Upper lobe of right lung (tissue), 1 donor: ENCODE results near the gene ANTXR2. TPM values are rescaled to one million over a fixed set of nuclear protein-coding genes. Genes with fewer than 3 reads are reported as not detected.
"Not testable (repeated sequence)": the region's sequence is repeated elsewhere in the genome, so short reads cannot be mapped to it uniquely, and the experiment has no call there.

Source experiments
- ATAC-seq: fragments of 200-7000 bp; cut with Tn5 transposase; one replicate; pipeline ENCODE4 v1.9.1; 2020; ENCODE audit warnings: mild to moderate bottlenecking, moderate library complexity
- DNase-seq: peaks from one replicate; pipeline ENCODE4 v3.0.0-alpha.2; 2020
- H3K27ac ChIP-seq: fragments of 200-600 bp; one replicate; pipeline ENCODE4 v1.8.0; 2022
- H3K27me3 ChIP-seq: fragments of 200-600 bp; one replicate; pipeline ENCODE4 v1.8.0; 2022; ENCODE audit warnings: mild to moderate bottlenecking
- H3K36me3 ChIP-seq: fragments of 200-600 bp; one replicate; pipeline ENCODE4 v1.8.0; 2022
- H3K4me1 ChIP-seq: fragments of 200-600 bp; one replicate; pipeline ENCODE4 v1.8.0; 2022
- H3K4me3 ChIP-seq: fragments of 200-600 bp; one replicate; pipeline ENCODE4 v1.8.0; 2022; ENCODE audit warnings: mild to moderate bottlenecking
- H3K9me3 ChIP-seq: fragments of 200-600 bp; one replicate; pipeline ENCODE4 v1.8.0; 2022
- intact Hi-C: fragments of 100-400 bp; cut with DNase I; formaldehyde crosslinking; loops from one replicate; pipeline ENCODE4 v1.11.0; 2022
- total RNA-seq: library from RNA; stranded (reverse); fragmentation: NEBNext Ultra II Directional; extraction: Animal tissue kit (Norgen Biotek cat#: 25700); gene quantifications from one replicate; pipeline ENCODE4 v1.2.1, GENCODE V29; 2021
- TF ChIP-seq, protein P1 (sequence below): fragments of 200-600 bp; IDR thresholded peaks from one replicate; pipeline ENCODE4 v1.8.0; 2022; ENCODE audit warnings: antibody characterized with exemption
- donor health status: DM: no; HTN: yes; CAD: no; lungs with severe emphysema.

ANTXR2 gene
- total RNA-seq, 1 donor from 2014 or later = 67.4 TPM

DNA sequence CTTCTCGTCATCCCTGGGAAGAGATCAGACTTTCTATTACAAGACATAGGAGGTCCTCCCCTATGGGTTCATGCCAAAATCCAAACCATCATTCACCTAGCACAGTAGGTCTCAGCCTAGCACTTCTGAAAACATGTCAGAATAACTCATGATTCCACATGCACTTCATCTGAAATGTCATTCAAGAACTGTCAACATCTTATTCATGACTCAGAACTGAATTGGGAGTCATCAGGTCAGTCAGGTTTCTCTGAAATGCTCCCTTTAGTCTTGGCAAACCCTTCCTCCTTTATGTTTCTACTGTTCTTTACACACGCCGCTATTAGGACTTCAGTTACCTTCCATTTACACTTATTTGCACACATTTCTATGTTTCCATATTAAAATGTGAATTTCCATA lies 67.2 kb downstream of the ANTXR2 start:
- Histone ChIP-seq H3K27me3 (no peaks in the 10 kb centered on the region), H3K36me3 (no peaks in the 10 kb centered on the region), H3K4me3 (no peak overlapping the region), H3K9me3 (peaks cover 6% of the 10 kb centered on the region), H3K4me1 (peaks cover 13% of the 10 kb centered on the region), H3K27ac (no peak overlapping the region)
- TF ChIP-seq, protein P1, sequence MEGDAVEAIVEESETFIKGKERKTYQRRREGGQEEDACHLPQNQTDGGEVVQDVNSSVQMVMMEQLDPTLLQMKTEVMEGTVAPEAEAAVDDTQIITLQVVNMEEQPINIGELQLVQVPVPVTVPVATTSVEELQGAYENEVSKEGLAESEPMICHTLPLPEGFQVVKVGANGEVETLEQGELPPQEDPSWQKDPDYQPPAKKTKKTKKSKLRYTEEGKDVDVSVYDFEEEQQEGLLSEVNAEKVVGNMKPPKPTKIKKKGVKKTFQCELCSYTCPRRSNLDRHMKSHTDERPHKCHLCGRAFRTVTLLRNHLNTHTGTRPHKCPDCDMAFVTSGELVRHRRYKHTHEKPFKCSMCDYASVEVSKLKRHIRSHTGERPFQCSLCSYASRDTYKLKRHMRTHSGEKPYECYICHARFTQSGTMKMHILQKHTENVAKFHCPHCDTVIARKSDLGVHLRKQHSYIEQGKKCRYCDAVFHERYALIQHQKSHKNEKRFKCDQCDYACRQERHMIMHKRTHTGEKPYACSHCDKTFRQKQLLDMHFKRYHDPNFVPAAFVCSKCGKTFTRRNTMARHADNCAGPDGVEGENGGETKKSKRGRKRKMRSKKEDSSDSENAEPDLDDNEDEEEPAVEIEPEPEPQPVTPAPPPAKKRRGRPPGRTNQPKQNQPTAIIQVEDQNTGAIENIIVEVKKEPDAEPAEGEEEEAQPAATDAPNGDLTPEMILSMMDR = no peak
- no peak for DNase-seq
- intact Hi-C loops = no loop called here
- no peak for ATAC-seq

DNA sequence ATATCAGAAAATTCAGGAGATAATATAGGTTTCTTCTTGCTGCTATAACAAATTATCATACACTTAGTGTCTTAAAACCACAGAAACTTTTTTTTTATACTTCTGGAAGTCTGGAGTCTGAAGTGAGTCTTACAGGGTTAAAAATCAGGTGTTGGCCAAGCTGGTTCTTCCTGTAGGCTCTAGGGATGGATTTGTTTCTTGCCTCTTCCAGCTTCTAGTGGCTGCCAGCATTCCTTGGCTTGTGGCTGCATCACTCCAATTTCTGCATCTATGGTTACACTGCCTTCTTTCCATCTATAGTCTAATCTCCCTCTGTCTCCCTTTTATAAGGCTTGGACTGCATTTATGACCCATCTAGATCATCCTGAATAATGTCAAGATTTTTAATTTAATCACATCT lies 68.7 kb downstream of the ANTXR2 start:
- Histone ChIP-seq H3K9me3 (peaks cover 6% of the 10 kb centered on the region), H3K27me3 (no peaks in the 10 kb centered on the region), H3K4me1 (peaks cover 13% of the 10 kb centered on the region), H3K4me3 (no peak overlapping the region), H3K36me3 (no peaks in the 10 kb centered on the region), H3K27ac (no peak overlapping the region)
- DNase-seq (no peak), ATAC-seq (no peak)
- intact Hi-C loops = no loop called here
- TF ChIP-seq, protein P1 = no peak

DNA sequence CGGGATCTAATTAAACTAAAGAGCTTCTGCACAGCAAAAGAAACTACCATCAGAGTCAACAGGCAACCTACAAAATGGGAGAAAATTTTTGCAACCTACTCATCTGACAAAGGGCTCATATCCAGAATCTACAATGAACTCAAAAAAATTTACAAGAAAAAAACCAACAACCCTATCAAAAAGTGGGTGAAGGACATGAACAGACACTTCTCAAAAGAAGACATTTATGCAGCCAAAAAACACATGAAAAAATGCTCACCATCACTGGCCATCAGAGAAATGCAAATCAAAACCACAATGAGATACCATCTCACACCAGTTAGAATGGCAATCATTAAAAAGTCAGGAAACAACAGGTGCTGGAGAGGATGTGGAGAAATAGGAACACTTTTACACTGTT lies 70.5 kb downstream of the ANTXR2 start:
- not testable (repeated sequence) for H3K27me3 ChIP-seq

DNA sequence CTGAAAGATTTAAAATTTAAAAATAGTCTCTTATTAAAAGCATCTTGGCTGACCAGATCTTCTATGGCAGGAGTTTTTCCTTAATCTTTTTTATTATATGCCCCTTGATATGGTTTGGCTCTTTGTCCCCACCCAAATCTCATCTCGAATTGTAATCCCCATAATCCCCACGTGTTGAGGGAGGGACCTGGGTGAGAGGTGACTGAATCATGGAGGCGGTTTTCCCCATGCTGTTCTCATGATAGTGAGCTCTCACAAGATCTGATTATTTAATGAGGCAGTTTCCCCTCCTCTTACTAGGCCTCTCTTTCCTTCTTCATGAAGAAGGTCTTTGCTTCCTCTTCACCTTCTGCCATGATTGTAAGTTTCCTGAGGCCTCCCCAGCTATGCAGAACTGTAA lies 74.0 kb downstream of the ANTXR2 start:
- intact Hi-C loops, H3K4me1 ChIP-seq, ATAC-seq: not testable (repeated sequence)

More for the DNA sequence above, 70.5 kb downstream of the ANTXR2 start:
- H3K4me1 ChIP-seq = peaks cover 13% of the 10 kb centered on the region
- DNase-seq, intact Hi-C loops, ATAC-seq, H3K36me3 ChIP-seq, H3K27ac ChIP-seq, H3K4me3 ChIP-seq, H3K9me3 ChIP-seq: not testable (repeated sequence)

DNA sequence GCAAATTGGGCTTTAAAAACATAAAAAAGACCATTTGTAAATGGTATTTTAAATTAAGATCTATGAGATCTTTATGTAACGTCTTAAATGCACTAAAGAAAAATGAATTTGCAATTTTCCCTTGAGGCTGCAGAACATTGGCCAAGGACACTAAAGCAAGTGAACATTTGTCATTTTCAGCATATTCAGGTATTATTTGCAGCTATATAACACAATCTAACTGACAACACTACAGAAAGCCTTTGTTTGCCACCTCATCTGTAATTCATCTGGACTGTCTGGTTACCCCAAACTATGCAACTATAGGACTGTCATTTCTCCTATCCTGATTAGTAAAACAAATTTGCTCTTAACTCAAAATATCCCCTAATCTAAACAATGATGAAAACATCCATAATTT lies 74.8 kb downstream of the ANTXR2 start:
- Histone ChIP-seq H3K4me1 (no peaks in the 10 kb centered on the region), H3K36me3 (no peaks in the 10 kb centered on the region), H3K27me3 (no peaks in the 10 kb centered on the region), H3K4me3 (no peak overlapping the region), H3K9me3 (no peaks in the 10 kb centered on the region), H3K27ac (no peak overlapping the region)
- TF ChIP-seq, protein P1 = no peak
- intact Hi-C loops = no loop called here
- no peak for DNase-seq
- ATAC-seq = no peak

More for the DNA sequence above, 74.0 kb downstream of the ANTXR2 start:
- not testable (repeated sequence) for H3K27ac ChIP-seq, H3K9me3 ChIP-seq, DNase-seq, H3K36me3 ChIP-seq, H3K4me3 ChIP-seq, H3K27me3 ChIP-seq

DNA sequence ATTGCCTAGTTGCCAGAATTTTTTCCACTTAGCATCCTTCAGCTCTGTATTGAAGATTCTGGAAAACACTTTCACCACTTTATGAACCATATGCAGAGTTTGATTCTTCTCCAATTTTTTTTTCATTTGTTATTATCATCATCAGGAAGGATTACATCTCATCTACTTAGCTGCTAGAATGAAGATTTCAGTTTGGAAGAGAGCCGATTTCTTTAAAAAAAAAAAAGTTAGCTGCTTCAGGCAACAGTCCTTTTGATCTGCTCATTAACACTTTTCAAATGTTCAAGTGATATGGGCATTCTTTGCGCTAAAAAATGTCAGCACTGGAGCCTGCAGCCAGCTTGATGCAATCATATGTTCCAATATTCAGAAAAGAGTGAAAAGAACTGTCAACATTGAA lies 76.2 kb downstream of the ANTXR2 start:
- no peaks in the 10 kb centered on the region for H3K36me3 ChIP-seq
- H3K9me3 ChIP-seq = no peaks in the 10 kb centered on the region
- H3K4me3 ChIP-seq = no peak overlapping the region
- no peak overlapping the region for H3K27ac ChIP-seq
- DNase-seq = no peak
- H3K27me3 ChIP-seq = no peaks in the 10 kb centered on the region
- H3K4me1 ChIP-seq = no peaks in the 10 kb centered on the region
- intact Hi-C loops = no loop called here
- TF ChIP-seq, protein P1 = no peak
- ATAC-seq = no peak

DNA sequence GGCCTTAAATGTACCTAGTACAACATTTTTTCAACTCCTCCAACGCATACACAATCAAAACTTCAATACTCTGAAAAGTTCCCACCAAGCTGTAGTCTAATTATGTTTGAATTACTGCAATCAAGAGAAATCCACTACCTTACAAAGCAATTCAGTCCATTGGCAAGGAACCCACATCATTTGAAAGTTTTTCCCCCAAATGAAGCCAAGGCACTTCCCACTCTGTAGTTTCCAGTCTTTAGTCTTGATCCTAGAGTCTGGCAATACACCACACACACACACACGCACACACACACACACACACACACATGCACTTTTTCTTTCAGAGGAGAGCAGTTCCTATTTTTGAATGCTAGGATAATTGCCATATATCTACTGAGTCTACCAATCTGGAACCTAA lies 79.6 kb downstream of the ANTXR2 start:
- H3K27me3 ChIP-seq = no peaks in the 10 kb centered on the region
- no peaks in the 10 kb centered on the region for H3K9me3 ChIP-seq
- TF ChIP-seq, protein P1 = no peak
- no peaks in the 10 kb centered on the region for H3K36me3 ChIP-seq
- H3K27ac ChIP-seq = no peak overlapping the region
- no peak overlapping the region for H3K4me3 ChIP-seq
- H3K4me1 ChIP-seq = no peaks in the 10 kb centered on the region
- intact Hi-C loops = no loop called here
- ATAC-seq (no peak), DNase-seq (no peak)
